Ovary (tissue), 3 donors: ENCODE results near the gene DONSON.

ENCODE experiments used
- CTCF ChIP-seq, 3 donors: fragments of 450-650 bp in 2 of 3; fragments of 200-600 bp in 1 of 3; IDR thresholded peaks; one replicate each; pipeline versions ENCODE4 v1.5.1 to v1.8.0; 2016 to 2022; ENCODE audit warnings: antibody characterized with exemption in 3 of 3, mild to moderate bottlenecking in 1 of 3
- EP300 ChIP-seq: sonication (generic); formaldehyde crosslinking; IDR thresholded peaks from one replicate; pipeline ENCODE4 v1.6.1; 2017; ENCODE audit warnings: antibody characterized with exemption
- POLR2A ChIP-seq: fragments of 450-650 bp; IDR thresholded peaks from one replicate; pipeline ENCODE4 v1.6.1; 2017; ENCODE audit warnings: antibody characterized with exemption, mild to moderate bottlenecking, moderate library complexity
- donor health status: DM: no; HTN: no; CAD: no.

- TF ChIP-seq EP300 = no peak
- no peak for TF ChIP-seq CTCF (IDR thresholded peaks at IDR 0.05)
- no peak for TF ChIP-seq POLR2A
Measured at GRCh38 chr21:33561373-33561772, 27.1 kb downstream of the DONSON start.
